ENCODE data around the gene INAVA. TPM values are rescaled to one million over a fixed set of nuclear protein-coding genes. Genes with fewer than 3 reads are reported as not detected.
A peak's percentile ranks its signal among the peaks of the same experiment; 100 is the strongest.

INAVA gene, protein sequence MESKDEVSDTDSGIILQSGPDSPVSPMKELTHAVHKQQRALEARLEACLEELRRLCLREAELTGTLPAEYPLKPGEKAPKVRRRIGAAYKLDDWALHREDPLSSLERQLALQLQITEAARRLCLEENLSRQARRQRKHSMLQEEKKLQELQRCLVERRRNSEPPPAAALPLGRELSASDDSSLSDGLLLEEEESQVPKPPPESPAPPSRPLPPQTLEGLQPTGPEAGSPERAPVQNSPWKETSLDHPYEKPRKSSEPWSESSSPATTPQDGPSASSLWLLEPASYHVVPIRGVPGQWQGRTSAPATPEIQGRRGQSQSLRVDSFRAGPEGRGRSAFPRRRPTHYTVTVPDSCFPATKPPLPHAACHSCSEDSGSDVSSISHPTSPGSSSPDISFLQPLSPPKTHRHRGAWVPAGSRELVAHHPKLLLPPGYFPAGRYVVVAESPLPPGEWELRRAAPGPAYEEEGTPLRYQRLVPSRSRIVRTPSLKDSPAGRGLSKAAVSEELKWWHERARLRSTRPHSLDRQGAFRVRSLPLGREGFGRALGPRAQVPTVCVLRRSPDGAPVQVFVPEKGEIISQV
- polyA plus RNA-seq (2013, experiment 1 of 2), result 0.64 TPM
- 0.45 TPM for polyA plus RNA-seq (2013, experiment 2 of 2)

- peak within 1 kb of the TSS; percentile 82 for H3K27ac ChIP-seq (ENCODE audit: low read length, poor library complexity, severe bottlenecking)
- no peak for DNase-seq
- H3K27me3 ChIP-seq (ENCODE audit: control insufficient read depth in 1 of 2, insufficient read depth in 1 of 2, low read length in 2 of 2), result peaks cover 0 to 90% of the 10 kb centered on the region in 2 experiments
- no peak within 1 kb of the TSS for H3K4ac ChIP-seq (ENCODE audit: low read depth in 1 of 2, low read length in 2 of 2)
- H4K8ac ChIP-seq (ENCODE audit: low read length), result no peak within 1 kb of the TSS
- H3K18ac ChIP-seq (ENCODE audit: low read depth in 1 of 2, low read length in 2 of 2), result no peak within 1 kb of the TSS
- H3K4me1 ChIP-seq (ENCODE audit: control insufficient read depth, insufficient read depth, low read depth, low read length), result peaks cover 60% of the 10 kb centered on the region
- H3K23ac ChIP-seq (ENCODE audit: low read length in 2 of 2), result no peak within 1 kb of the TSS
- no peak within 1 kb of the TSS for H3K4me3 ChIP-seq (ENCODE audit: insufficient read depth in 1 of 2, low read depth in 1 of 2, low read length in 2 of 2)
- peak within 1 kb of the TSS; percentile 50 for H2BK5ac ChIP-seq (ENCODE audit: low read depth, low read length, poor library complexity, severe bottlenecking)
- H3K9me3 ChIP-seq (ENCODE audit: control insufficient read depth, low read length), result no peaks in the 10 kb centered on the region
- no peak within 1 kb of the TSS for H4K91ac ChIP-seq (ENCODE audit: low read length)
- peaks cover 22% of the 10 kb centered on the region for H3K79me1 ChIP-seq (replicated peaks; ENCODE audit: low read length, poor library complexity, severe bottlenecking)
- peak within 1 kb of the TSS; percentile 71 for H3K4me2 ChIP-seq (ENCODE audit: low read length, poor library complexity, severe bottlenecking)
- H2BK12ac ChIP-seq (ENCODE audit: low read length in 2 of 2), result no peak within 1 kb of the TSS
- H2BK15ac ChIP-seq (ENCODE audit: low read depth, poor library complexity, severe bottlenecking), result no peak within 1 kb of the TSS
- H3K9ac ChIP-seq (ENCODE audit: low read length), result no peak within 1 kb of the TSS
- H2AFZ ChIP-seq (ENCODE audit: low read depth, low read length), result no peak within 1 kb of the TSS
- H3K14ac ChIP-seq (ENCODE audit: low read length in 2 of 2), result no peak within 1 kb of the TSS
- H2AK5ac ChIP-seq (ENCODE audit: low read length, severe bottlenecking), result peak within 1 kb of the TSS; percentile 95
- 93% methylated on average over 15 of the region's 15 CpGs for WGBS
- H2BK120ac ChIP-seq (ENCODE audit: low read depth, low read length), result no peak within 1 kb of the TSS
- peaks cover 0 to 16% of the 10 kb centered on the region in 2 experiments for H3K36me3 ChIP-seq (ENCODE audit: control insufficient read depth in 1 of 2, insufficient read depth in 2 of 2, low read depth in 1 of 2, low read length in 2 of 2)
Measured at GRCh38 chr1:200894712-200895442, at the start of gene INAVA. TSS of gene INAVA (plus strand) at chr1:200894900. CDS start at chr1:200898401, 3,501 bp downstream.

GRCh38 chr1:200845360-200845759, 49.3 kb upstream of the INAVA start:
- 98% methylated on average over 3 of the region's 4 CpGs for WGBS
- DNase-seq, result no peak

DNA sequence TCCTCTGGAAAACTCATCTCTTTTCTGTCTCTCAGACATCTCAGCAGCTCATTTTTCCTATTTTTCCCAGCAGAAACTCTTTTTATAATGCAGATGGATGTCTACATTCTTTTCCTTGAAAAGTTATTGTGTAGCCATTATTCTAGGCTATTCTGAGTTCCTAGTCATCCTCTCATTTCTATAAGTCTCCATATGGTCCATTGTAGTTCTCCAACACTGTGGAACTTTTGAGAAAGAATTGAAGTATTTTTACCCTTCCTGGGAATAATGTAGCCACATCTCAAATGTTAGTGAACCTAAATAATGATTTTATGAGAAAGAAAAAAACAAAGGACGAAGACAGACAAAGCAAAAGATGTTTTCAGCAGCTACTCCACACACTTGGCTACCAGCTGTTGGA, 48.3 kb upstream of the INAVA start:
- H3K18ac ChIP-seq (ENCODE audit: low read depth in 1 of 2, low read length in 2 of 2), result no peak overlapping the region
- no peak overlapping the region for H3K23ac ChIP-seq (ENCODE audit: low read length in 2 of 2)
- no peak for DNase-seq
- H3K4me3 ChIP-seq (ENCODE audit: insufficient read depth in 1 of 2, low read depth in 1 of 2, low read length in 2 of 2), result no peak overlapping the region
- no peak overlapping the region for H2BK5ac ChIP-seq (ENCODE audit: low read depth, low read length, poor library complexity, severe bottlenecking)
- H3K9me3 ChIP-seq (ENCODE audit: control insufficient read depth, low read length), result no peaks in the 10 kb centered on the region
- H3K36me3 ChIP-seq (ENCODE audit: control insufficient read depth in 1 of 2, insufficient read depth in 2 of 2, low read depth in 1 of 2, low read length in 2 of 2), result peaks cover 9 to 84% of the 10 kb centered on the region in 2 experiments
- H3K9ac ChIP-seq (ENCODE audit: low read length), result no peak overlapping the region
- H2AK5ac ChIP-seq (ENCODE audit: low read length, severe bottlenecking), result no peak overlapping the region
- no peaks in the 10 kb centered on the region for H3K27me3 ChIP-seq (ENCODE audit: control insufficient read depth in 1 of 2, insufficient read depth in 1 of 2, low read length in 2 of 2)
- no peak overlapping the region for H3K14ac ChIP-seq (ENCODE audit: low read length in 2 of 2)
- WGBS, result no CpG with 5 or more reads among the region's 1 CpG
- H2BK120ac ChIP-seq (ENCODE audit: low read depth, low read length), result no peak overlapping the region
- H2AFZ ChIP-seq (ENCODE audit: low read depth, low read length), result no peak overlapping the region
- no peak overlapping the region for H3K4me2 ChIP-seq (ENCODE audit: low read length, poor library complexity, severe bottlenecking)
- peaks cover 14% of the 10 kb centered on the region for H3K79me1 ChIP-seq (replicated peaks; ENCODE audit: low read length, poor library complexity, severe bottlenecking)
- H2BK12ac ChIP-seq (ENCODE audit: low read length in 2 of 2), result no peak overlapping the region
- H3K4me1 ChIP-seq (ENCODE audit: control insufficient read depth, insufficient read depth, low read depth, low read length), result no peaks in the 10 kb centered on the region
- no peak overlapping the region for H4K8ac ChIP-seq (ENCODE audit: low read length)
- H4K91ac ChIP-seq (ENCODE audit: low read length), result no peak overlapping the region
- H3K4ac ChIP-seq (ENCODE audit: low read depth in 1 of 2, low read length in 2 of 2), result no peak overlapping the region
- H3K27ac ChIP-seq (ENCODE audit: low read length, poor library complexity, severe bottlenecking), result no peak overlapping the region
- H2BK15ac ChIP-seq (ENCODE audit: low read depth, poor library complexity, severe bottlenecking), result no peak overlapping the region

More at GRCh38 chr1:200845360-200845759, 49.3 kb upstream of the INAVA start:
- Histone ChIP-seq H3K27ac (ENCODE audit: low read length, poor library complexity, severe bottlenecking) (no peak overlapping the region), H3K27me3 (ENCODE audit: control insufficient read depth in 1 of 2, insufficient read depth in 1 of 2, low read length in 2 of 2) (no peaks in the 10 kb centered on the region), H3K9ac (ENCODE audit: low read length) (no peak overlapping the region), H3K4me2 (ENCODE audit: low read length, poor library complexity, severe bottlenecking) (no peak overlapping the region), H3K23ac (ENCODE audit: low read length in 2 of 2) (no peak overlapping the region), H3K14ac (ENCODE audit: low read length in 2 of 2) (no peak overlapping the region), H3K36me3 (ENCODE audit: control insufficient read depth in 1 of 2, insufficient read depth in 2 of 2, low read depth in 1 of 2, low read length in 2 of 2) (peaks cover 8 to 78% of the 10 kb centered on the region in 2 experiments), H3K4me3 (ENCODE audit: insufficient read depth in 1 of 2, low read depth in 1 of 2, low read length in 2 of 2) (no peak overlapping the region), H3K9me3 (ENCODE audit: control insufficient read depth, low read length) (no peaks in the 10 kb centered on the region), H4K91ac (ENCODE audit: low read length) (no peak overlapping the region), H2BK12ac (ENCODE audit: low read length in 2 of 2) (no peak overlapping the region), H4K8ac (ENCODE audit: low read length) (no peak overlapping the region), H2AFZ (ENCODE audit: low read depth, low read length) (no peak overlapping the region), H3K18ac (ENCODE audit: low read depth in 1 of 2, low read length in 2 of 2) (no peak overlapping the region), H3K79me1 (replicated peaks; ENCODE audit: low read length, poor library complexity, severe bottlenecking) (peaks cover 15% of the 10 kb centered on the region), H3K4ac (ENCODE audit: low read depth in 1 of 2, low read length in 2 of 2) (no peak overlapping the region), H2BK5ac (ENCODE audit: low read depth, low read length, poor library complexity, severe bottlenecking) (no peak overlapping the region), H2AK5ac (ENCODE audit: low read length, severe bottlenecking) (no peak overlapping the region), H2BK15ac (ENCODE audit: low read depth, poor library complexity, severe bottlenecking) (no peak overlapping the region), H2BK120ac (ENCODE audit: low read depth, low read length) (no peak overlapping the region), H3K4me1 (ENCODE audit: control insufficient read depth, insufficient read depth, low read depth, low read length) (no peaks in the 10 kb centered on the region)

DNA sequence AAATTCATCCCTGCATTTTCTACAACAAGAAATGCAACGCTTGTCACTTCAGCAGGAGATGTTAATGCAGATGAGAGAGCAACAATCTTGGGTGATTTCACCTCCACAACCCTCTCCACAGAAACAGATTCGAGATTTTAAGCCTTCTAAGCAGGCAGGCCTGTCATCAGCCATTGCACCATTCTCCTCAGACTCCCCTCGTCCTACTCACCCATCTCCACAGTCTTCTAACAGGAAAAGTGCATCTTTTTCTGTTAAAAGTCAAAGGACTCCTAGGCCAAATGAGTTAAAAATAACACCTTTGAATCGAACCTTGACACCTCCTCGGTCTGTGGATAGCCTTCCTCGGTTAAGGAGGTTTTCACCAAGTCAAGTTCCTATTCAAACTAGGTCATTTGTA, 45.3 kb upstream of the INAVA start:
- Histone ChIP-seq H3K36me3 (ENCODE audit: control insufficient read depth in 1 of 2, insufficient read depth in 2 of 2, low read depth in 1 of 2, low read length in 2 of 2) (peaks cover 12 to 93% of the 10 kb centered on the region in 2 experiments), H3K27me3 (ENCODE audit: control insufficient read depth in 1 of 2, insufficient read depth in 1 of 2, low read length in 2 of 2) (no peaks in the 10 kb centered on the region), H2BK12ac (ENCODE audit: low read length in 2 of 2) (no peak overlapping the region), H4K91ac (ENCODE audit: low read length) (no peak overlapping the region), H3K27ac (ENCODE audit: low read length, poor library complexity, severe bottlenecking) (no peak overlapping the region), H2AK5ac (ENCODE audit: low read length, severe bottlenecking) (no peak overlapping the region), H3K4me3 (ENCODE audit: insufficient read depth in 1 of 2, low read depth in 1 of 2, low read length in 2 of 2) (no peak overlapping the region), H3K14ac (ENCODE audit: low read length in 2 of 2) (no peak overlapping the region), H3K9ac (ENCODE audit: low read length) (no peak overlapping the region), H3K79me1 (replicated peaks; ENCODE audit: low read length, poor library complexity, severe bottlenecking) (peaks cover 11% of the 10 kb centered on the region), H3K9me3 (ENCODE audit: control insufficient read depth, low read length) (no peaks in the 10 kb centered on the region), H3K4ac (ENCODE audit: low read depth in 1 of 2, low read length in 2 of 2) (no peak overlapping the region), H3K18ac (ENCODE audit: low read depth in 1 of 2, low read length in 2 of 2) (no peak overlapping the region), H3K4me1 (ENCODE audit: control insufficient read depth, insufficient read depth, low read depth, low read length) (no peaks in the 10 kb centered on the region), H3K23ac (ENCODE audit: low read length in 2 of 2) (no peak overlapping the region), H2AFZ (ENCODE audit: low read depth, low read length) (no peak overlapping the region), H4K8ac (ENCODE audit: low read length) (no peak overlapping the region), H2BK15ac (ENCODE audit: low read depth, poor library complexity, severe bottlenecking) (no peak overlapping the region), H2BK120ac (ENCODE audit: low read depth, low read length) (no peak overlapping the region), H3K4me2 (ENCODE audit: low read length, poor library complexity, severe bottlenecking) (no peak overlapping the region), H2BK5ac (ENCODE audit: low read depth, low read length, poor library complexity, severe bottlenecking) (no peak overlapping the region)
- DNase-seq, result no peak
- WGBS, result 96% methylated on average over 6 of the region's 6 CpGs
